NCI-H2227 (cell line): ENCODE results near the gene CYSLTR2.
A peak's percentile ranks its signal among the peaks of the same experiment; 100 is the strongest.

Experiments
- DNase-seq: peaks from one replicate; lab custom pipeline; 2025; ENCODE audit not compliant: unreplicated experiment; lab: John Stamatoyannopoulos, UW

The CYSLTR2 gene, protein sequence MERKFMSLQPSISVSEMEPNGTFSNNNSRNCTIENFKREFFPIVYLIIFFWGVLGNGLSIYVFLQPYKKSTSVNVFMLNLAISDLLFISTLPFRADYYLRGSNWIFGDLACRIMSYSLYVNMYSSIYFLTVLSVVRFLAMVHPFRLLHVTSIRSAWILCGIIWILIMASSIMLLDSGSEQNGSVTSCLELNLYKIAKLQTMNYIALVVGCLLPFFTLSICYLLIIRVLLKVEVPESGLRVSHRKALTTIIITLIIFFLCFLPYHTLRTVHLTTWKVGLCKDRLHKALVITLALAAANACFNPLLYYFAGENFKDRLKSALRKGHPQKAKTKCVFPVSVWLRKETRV

DNA sequence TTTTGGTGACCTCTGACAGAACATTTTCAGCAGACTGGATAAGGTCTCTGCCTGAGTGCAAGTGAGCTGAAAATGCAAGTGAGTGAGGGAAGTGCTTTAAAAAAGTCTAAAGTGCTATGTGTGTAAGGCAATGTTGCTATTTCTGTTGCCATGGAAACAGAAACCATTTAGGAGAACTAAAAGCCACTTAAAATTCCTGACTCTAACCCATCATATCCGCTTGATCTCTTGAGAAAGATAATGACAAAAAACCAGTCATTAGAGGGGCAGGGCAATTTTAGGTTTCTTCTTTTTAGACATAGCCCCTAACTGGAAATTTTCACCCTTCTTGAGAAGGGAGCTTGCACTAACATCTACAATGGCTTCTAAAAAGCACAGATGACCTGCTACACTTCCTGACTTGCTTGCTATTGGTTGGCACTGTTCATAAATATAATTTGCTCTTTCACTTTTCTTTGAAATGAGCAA is at the start of gene CYSLTR2:
TSS of gene CYSLTR2 (plus strand) at position 458 of the 468 bp plus-strand sequence. CDS start 52,889 bp downstream, outside the sequence.
- peak; percentile 87 for DNase-seq

DNA sequence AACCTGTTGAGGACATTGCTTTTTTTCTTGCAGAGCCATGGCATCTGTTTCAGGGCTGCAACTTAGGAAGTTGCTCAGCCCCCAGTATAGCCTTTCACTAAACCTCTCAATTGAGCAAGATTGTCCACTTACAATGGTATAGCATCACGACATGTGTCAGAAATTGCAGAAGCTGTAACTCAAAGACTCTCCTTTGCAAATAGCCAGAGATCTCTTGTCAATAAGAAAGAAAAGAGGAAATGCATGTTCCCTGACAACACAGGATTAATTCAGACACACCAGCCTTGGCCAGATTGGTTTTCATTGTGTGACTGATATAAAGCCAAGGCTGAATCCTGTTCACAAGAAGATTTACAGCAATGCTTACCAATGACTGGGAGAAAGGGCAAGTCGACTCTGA is 38.7 kb upstream of the CYSLTR2 start:
- no peak for DNase-seq

DNA sequence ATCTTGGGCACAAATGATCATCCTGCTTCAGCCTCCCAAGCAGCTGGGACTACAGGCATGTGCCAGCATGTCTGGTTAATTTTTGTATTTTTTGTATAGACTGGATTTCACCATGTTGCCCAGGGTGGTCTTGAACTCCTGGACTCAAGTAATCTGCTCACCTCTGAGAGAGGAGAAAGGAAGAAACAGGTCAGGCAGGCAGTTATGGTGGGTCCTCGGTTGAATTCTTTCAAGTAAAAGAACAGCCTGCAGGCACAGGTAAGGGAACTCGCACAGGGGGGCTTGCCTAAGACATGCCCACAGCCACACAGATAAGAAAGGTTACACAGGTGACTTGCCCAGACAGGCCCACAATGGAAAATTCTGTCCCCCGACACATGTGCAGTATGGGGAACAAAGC is 34.8 kb upstream of the CYSLTR2 start:
- DNase-seq: no peak

GRCh38 chr13:48621056-48621455 is 32.7 kb upstream of the CYSLTR2 start:
- no peak for DNase-seq

GRCh38 chr13:48624016-48624415 is 29.7 kb upstream of the CYSLTR2 start:
- no peak for DNase-seq

DNA sequence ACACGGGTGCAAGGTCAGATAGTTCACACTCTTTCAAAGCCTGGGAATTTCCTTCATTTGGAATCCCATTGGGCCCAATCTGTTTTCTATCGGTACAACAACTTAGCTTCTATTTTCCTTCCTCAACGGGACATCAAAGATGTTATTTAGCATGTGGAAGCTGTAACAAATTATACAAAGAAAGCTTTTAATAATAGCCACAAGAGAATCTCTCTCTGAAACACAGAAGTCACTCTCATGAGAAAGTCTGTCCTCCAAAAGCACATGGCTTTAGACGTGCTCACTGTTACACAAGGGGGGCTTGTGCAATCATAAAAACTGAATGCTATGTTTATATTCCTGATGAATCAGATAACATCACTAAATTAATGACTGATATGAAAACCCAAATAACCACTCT is 28.9 kb upstream of the CYSLTR2 start:
- no peak for DNase-seq

DNA sequence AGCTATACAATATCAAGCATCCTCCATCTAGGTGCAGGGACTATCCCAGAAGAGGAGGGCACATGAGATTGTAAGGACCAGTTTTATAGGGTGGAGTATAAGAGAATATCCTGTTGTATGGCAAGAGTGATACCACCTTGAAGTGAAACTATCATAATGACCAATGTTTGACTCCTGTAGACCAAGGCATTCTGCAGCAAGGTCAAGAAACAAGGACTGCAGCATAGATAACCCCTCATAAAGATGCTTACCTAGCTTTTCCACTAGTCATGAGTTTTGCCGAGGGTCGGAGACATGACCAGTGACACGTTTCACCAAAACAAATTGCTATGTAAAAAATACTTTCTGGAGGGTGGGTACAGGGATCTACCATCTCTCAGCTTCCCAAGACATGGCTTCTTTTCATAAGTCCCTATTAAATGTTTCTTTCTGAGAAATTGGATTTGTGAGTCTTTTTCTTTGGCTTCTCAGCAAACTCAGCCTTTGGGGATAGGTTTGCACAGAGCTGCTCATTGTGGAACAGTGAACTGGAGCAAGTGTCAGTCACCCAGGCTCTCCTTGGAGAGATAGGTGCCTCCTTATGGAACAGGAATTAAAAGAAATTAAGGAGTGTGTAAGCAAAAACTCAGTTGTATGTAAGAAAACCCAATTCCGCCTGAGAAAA is 28.2 kb upstream of the CYSLTR2 start:
- no peak for DNase-seq

- no peak for DNase-seq
These were observed 27.7 kb upstream of the CYSLTR2 start for GRCh38 chr13:48626077-48626449.

GRCh38 chr13:48626726-48627451 is 26.8 kb upstream of the CYSLTR2 start:
- no peak for DNase-seq

DNA sequence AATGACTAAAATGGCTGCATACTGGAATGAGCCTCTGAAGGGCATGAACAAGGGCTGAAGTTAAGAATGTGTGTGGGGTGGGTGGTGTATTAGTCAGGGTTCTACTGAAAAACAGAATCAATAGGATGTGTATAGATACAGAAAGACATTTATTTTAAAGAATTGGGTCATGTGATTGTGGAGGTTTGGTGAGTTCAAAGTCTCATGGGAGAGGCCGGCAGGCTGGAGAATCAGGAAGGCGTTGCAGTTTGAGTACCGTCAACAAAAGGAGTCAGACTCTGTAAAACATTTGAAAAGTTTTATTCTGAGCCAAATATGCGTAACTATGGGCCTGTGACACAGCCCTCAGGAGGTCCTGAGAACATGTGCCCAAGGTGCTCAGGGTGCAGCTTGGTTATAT is 24.5 kb upstream of the CYSLTR2 start:
- DNase-seq: no peak

GRCh38 chr13:48630291-48630690 is 23.4 kb upstream of the CYSLTR2 start:
- DNase-seq: no peak

GRCh38 chr13:48630773-48631172 is 23.0 kb upstream of the CYSLTR2 start:
- DNase-seq: no peak

DNA sequence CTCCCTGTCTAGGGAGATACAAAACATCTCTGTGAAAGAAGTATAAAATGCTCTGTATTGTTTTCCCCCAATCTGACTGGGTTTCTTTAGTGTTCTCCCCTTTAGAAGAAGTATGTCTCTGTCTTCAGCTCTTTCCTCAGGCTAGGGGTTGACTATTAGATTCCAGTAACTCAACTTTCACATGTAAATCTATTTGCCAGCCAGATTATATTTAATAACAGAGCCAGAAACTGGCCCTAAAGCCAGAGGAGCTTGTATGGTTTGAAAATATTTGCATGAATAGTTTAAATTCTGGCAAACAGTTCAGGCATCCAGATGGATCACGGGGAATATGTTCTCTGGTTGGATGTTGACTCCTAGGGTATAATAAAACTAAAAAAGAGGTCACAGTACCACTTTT is 22.3 kb upstream of the CYSLTR2 start:
- no peak for DNase-seq

DNA sequence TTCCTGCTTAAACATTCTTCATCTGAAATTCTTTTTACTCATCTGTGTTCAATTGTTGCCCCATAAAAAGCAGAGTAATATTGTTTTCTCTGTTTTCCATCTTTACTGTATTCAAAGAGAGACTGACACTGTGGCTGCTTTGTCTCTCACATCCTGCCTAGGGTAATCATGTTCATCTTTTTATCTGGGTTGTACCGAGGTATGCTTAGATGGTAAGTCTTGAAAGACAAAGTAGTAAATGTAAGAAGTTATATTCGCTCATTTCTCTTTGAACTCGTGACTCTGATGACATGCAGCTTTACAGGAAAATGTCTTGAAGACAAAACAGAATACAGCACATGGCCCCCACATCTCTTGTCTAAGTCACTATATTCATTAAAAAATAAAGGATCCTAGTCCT is 20.0 kb upstream of the CYSLTR2 start:
- no peak for DNase-seq

DNA sequence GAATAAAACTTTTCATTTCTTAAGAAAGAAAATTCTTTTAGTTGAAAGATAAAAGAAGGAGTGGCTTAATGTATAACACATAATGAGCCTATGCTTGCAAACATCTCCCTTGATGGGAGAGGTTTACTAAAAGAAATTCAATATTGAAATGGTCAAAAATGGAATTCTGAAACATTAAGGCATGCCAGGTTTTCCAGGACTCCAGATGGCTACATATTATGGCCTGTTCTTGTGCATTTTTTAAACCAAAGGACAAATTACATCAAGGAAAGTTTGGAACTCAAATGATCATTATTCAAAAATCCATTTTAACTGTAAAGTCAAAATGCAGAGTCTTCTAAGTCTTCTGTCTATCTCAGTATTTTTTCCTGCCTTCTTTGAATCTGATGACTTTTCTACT is 19.1 kb upstream of the CYSLTR2 start:
- no peak for DNase-seq

DNA sequence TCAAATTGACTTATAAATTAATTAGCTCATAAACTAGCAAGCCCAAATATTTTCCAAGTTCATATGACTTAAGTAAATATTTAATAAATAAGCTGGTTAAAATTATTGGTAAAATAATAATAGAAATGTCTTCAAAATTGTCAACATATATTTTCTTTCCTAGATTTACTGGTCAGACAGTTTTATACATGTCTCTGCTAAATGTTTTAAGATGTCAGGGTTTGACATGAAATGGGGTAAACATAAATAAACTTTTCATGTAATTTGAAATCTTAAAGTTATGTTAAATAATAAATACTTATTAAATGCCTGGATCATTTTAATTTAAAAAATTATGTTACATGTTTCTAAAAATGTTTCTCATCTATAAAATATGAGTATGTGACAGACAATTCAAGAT is 18.3 kb upstream of the CYSLTR2 start:
- DNase-seq: no peak

DNA sequence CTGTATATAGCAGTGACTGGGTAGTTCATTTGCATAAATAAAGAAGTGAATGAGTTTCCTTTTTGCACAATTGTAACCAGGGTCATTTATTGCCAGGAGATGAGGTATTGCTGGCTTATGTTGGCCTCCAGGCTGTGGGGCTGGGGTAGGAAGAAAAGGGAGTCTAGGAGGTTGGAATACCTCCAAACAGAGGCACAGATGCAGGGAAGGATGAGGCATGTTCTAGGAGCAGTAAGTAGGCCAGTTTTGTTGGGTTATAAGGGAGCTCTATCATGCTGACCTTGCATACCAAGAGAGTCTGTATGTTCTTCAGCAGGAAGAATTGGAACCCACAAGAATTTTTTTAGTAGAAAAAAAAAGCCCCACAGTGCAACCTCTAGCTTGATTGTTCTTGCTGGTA is 17.2 kb upstream of the CYSLTR2 start:
- DNase-seq: no peak

DNA sequence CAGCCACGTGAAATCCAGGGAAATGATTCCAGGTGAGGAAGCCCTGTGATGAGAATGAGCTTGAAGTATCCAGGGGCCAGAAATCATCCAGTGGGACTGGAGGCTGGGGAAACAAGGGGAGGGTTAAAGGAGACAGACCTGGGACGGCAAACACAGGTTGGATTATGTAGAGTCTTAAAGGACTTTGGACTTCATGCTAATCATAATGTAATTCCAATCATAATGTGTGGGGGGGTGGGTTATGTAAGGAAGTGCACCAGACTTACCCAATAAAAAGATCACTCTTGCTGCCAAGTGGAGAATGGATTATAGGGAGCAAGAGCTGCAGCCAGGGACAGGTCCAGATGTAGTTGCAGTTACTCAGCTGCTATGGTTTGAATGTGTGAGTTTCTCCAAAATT is 16.1 kb upstream of the CYSLTR2 start:
- no peak for DNase-seq

- DNase-seq: no peak
These were observed 13.0 kb upstream of the CYSLTR2 start for GRCh38 chr13:48640767-48641166.

DNA sequence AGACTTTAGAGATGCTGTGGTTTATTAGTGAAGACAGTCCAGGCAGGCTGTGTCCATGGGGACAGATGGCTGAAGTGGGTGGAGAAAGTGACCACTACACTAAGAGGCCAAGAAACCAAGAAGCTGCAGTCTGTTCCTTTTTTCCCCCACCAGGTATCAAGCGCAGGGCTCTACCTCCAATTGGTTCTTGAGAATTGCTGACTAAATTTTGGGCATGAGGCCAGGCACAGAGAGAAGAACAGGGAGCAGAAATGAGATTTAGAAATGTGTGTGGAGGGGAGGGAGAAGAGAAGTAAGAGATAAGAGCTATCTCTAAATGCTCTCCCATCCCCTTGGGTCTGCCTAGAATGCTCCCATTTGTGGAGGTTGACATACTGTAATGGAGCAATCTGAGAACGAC is 12.3 kb upstream of the CYSLTR2 start:
- DNase-seq: no peak

DNA sequence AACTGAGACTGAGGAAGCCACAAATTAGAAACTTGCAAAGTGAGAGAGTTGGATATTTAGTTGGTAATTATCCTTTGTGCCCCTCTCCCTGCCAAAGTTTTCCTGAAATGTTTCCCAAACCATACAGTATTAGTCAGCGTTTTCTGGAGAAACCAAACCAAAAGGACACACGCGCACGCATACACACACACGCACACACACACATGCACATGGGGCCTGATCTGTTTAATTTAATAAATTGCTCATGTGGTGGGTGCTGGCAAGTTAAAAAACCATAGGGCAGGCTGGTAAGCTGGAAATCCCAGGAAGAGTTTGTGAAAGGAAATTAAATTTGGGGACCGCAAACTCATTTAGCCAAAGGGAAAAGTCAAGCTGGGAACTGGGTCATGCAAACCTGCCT is 11.7 kb upstream of the CYSLTR2 start:
- DNase-seq: no peak

GRCh38 chr13:48643159-48643558 is 10.6 kb upstream of the CYSLTR2 start:
- DNase-seq: no peak
